HG03442 (cell line): Measurements from ENCODE around the gene GJB5.
A peak's percentile ranks its signal among the peaks of the same experiment; 100 is the strongest.

Source experiments
- ATAC-seq: cut with Tn5 transposase; IDR thresholded peaks from one replicate; pipeline ENCODE4 v1.9.1; 2021; ENCODE audit warnings: mild to moderate bottlenecking, moderate library complexity; ENCODE audit not compliant: unreplicated experiment

GJB5 gene

DNA sequence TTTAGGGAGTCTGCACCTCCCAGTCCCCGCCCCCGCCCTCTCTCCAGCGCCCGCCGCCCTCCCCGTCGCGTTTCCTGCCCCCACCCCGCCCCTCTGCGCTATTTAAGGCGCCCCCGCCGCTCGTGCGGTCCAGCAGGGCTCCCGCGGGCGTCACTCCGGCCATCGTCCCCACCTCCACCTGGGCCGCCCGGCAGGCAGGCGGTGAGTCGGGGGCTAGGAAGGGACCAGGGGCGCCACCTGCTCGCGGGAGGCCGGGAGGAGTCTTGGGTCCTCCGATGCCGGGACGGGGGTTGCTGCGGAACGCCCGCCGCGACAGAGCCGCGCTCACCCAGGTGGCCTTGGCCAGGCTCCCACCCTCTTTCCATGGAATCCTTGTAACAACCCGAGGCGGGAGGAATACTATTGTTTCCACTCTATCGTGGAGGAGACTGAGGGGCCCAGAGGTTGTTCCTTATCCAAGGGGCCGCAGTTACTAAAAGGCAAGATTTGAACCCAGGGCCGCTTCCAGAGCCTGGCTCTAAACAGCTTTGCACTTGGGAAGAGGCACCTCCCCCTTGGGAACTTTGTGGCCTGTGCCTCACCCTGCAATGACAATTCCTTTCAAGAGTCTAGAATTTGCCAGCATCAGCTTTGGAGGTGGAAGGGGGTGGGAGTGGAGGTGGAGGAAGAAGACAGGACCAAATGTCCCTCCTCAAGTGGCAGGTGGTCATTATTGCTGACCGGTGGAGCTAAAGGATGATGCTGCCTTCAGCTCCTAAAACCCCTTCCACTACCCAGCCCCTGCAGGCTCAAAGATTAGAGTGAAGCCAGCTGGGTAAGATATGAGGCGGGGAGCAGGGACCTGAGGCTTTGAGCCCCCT, 38.3 kb downstream of the GJB5 start, which contains the start of gene GJA4:
TSS of gene GJA4 (plus strand) at position 132 of the 860 bp plus-strand sequence. CDS start 1,215 bp downstream, outside the sequence.
- ATAC-seq: no peak

DNA sequence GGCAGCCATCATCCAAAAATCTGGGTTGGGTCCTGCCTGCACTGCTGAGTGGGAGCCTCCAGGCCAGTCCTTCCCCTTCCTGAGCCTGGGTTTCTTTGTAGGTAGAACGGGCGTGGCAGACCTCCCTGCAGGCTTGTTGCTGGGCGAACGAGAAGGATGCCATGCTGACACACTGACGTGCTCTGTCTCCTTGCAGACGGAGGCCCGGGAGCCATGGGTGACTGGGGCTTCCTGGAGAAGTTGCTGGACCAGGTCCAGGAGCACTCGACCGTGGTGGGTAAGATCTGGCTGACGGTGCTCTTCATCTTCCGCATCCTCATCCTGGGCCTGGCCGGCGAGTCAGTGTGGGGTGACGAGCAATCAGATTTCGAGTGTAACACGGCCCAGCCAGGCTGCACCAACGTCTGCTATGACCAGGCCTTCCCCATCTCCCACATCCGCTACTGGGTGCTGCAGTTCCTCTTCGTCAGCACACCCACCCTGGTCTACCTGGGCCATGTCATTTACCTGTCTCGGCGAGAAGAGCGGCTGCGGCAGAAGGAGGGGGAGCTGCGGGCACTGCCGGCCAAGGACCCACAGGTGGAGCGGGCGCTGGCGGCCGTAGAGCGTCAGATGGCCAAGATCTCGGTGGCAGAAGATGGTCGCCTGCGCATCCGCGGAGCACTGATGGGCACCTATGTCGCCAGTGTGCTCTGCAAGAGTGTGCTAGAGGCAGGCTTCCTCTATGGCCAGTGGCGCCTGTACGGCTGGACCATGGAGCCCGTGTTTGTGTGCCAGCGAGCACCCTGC, 39.3 kb downstream of the GJB5 start:
- no peak for ATAC-seq

DNA sequence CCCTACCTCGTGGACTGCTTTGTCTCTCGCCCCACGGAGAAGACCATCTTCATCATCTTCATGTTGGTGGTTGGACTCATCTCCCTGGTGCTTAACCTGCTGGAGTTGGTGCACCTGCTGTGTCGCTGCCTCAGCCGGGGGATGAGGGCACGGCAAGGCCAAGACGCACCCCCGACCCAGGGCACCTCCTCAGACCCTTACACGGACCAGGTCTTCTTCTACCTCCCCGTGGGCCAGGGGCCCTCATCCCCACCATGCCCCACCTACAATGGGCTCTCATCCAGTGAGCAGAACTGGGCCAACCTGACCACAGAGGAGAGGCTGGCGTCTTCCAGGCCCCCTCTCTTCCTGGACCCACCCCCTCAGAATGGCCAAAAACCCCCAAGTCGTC, 39.9 kb downstream of the GJB5 start:
- ATAC-seq: no peak

DNA sequence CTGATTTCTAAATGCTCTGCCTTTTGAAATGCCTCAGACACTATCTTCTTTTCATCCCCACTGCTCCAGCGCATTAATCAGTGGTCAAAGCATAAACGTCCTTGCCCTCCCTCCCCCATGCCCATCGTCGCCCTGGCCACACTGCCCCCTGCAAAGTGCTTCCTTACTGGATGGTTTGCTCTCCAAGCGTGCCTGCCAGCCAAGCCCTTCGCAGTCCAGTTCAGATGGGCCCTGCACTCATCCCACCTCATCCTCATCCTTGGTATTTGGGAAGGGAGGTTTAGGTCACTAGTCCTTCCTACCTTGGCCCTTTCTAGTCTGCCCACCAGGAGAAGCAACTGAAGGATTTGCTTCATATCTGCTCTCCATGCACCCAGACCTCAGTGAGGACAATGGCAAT, 41.1 kb downstream of the GJB5 start:
- ATAC-seq: no peak

DNA sequence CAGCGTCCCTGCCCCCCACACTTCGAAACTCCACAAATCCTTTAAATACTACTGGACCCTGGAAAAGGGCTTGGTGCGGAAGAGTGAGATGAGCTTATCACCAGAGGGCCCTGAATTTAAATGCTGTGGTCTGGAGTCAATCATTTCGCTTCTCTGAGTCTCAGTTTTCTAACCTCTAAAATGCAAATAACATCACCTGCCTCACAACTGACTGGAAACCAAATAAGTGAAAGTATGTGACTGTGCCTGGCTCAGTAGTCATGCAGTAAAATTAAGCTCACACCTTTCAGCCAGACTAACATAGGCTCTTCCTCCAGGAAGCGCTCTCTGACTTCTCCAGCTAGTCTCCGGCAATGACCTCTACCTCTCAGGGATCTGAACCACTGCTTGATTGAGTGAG, 42.1 kb downstream of the GJB5 start:
- peak; percentile 72 for ATAC-seq

DNA sequence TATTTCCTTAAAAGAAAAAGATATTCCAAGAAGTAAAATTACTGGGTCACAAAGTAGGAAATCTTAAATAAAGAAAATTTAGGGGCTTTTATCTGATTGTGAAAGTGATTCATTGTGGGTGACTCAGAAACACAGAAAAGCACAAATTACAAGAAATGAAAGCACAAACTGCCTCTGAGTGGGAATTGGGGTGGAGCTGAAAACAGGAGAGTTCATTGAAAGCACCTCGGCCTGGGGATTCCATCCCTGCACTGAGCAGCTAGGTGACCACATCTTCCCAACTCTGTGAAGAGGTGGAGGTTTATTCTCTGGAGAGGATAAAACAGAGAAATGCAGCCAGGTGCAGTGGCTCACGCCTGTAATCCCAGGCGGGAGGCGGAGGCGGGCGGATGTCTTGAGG, 45.4 kb downstream of the GJB5 start:
- ATAC-seq: no peak

DNA sequence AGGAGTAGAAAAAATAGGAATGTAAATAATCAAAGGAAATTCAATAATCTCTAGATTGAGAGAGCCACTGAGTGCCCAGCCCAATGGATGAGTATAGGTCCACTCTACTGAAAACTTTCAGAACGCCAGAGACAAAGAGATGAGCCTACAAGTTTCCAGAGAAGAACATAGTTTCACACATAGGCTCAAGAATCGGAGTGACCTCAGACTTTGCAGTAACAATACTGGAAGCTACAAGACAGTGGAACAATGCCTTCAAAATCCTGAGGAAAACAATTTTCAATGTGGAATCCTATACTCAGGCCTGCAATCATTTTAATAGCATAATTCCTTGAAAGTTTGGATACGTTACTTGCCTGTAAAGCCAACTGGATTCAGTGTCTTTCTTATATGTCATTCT, 48.9 kb downstream of the GJB5 start:
- no peak for ATAC-seq

DNA sequence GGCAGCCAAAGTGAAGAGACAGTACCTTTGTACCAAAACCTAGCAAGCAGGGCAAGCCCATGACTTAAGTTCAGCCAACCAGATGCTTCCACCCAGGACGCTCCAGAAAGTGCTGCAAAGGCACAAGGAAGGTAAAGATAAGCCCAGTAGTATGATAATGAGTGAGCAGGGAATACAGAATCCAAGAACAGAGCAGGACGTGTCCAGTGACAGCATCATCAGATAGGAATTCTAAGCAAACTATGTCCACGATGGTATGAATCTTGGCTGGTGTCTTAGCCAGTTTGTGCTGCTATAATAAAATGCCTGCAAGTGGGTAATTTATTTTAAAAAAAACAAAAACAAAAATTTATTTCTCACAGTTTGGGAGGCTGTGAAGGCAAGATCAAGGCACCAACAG, 51.5 kb downstream of the GJB5 start:
- ATAC-seq: no peak
